NCI-H2196 treated with DMSO at 0.1 percent for 48 hours (cell line): ENCODE results near the gene SLC22A13.
"Not testable (repeated sequence)": the region's sequence is repeated elsewhere in the genome, so short reads cannot be mapped to it uniquely, and the experiment has no call there.

Experiments used
- DNase-seq: peaks from one replicate; lab custom pipeline; 2025; ENCODE audit not compliant: unreplicated experiment; lab: John Stamatoyannopoulos, UW

Gene SLC22A13

DNA sequence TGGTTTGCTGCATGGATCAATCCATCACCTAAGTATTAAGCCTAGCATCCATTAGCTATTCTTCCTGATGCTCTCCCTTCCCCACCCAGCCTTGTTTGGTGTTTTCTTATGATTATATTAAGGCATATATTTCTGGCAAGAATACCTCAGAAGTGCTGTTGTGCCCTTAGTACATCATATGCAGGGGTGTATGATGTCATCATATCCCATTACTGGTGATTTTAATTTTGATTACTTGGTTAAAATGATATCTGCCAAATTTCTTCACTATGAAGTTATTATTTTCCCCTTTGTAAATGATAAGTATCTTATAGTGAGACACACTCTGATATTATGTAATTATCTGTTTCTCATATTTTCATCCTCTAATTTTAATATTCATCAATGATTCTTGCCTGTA is 31.9 kb downstream of the SLC22A13 start:
- no peak for DNase-seq

- no peak for DNase-seq
Measured at GRCh38 chr3:38297947-38298711, 32.5 kb downstream of the SLC22A13 start.

DNA sequence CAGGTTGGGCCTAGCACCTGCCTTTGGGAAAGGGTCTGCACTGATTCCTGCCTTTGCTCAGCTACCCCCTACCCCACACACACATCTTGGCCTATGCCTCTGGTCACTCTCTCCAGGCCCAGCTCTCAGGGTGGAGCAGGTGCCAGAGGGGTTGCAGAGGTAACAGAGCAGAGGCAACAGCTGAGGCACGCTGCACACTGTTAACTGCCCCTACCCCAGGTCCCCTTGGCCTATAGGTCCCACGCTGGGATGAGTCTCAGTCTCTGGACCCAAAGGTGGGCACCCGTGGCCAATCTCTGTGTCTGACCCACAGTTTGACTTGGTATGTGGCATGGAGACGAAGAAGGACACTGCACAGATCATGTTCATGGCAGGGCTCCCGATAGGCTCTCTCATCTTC is 41.3 kb downstream of the SLC22A13 start:
- no peak for DNase-seq

- DNase-seq = no peak
Measured at GRCh38 chr3:38307599-38307998, 42.0 kb downstream of the SLC22A13 start.

GRCh38 chr3:38308456-38308855 is 42.8 kb downstream of the SLC22A13 start:
- DNase-seq = no peak

GRCh38 chr3:38311476-38311875 is 45.9 kb downstream of the SLC22A13 start:
- no peak for DNase-seq

DNA sequence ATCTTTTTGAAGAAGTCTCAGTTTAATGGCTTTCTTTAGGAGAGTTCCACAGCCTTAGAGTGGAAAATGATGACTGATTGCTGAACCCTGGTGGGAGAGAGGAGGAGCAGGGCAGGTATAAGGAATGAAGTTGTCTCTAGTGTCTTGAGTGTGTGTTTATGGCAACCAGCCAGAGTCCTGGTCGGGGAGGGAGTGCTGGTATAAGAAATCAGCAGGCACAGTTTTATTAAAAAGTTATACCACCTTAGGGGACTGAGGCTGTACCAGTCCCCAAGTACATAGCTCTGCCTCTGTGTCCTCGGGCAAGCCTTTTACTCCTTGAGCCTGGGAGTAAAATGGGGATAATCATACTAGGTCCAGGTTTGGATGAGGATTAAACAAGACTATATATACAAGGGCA is 46.3 kb downstream of the SLC22A13 start:
- no peak for DNase-seq

DNA sequence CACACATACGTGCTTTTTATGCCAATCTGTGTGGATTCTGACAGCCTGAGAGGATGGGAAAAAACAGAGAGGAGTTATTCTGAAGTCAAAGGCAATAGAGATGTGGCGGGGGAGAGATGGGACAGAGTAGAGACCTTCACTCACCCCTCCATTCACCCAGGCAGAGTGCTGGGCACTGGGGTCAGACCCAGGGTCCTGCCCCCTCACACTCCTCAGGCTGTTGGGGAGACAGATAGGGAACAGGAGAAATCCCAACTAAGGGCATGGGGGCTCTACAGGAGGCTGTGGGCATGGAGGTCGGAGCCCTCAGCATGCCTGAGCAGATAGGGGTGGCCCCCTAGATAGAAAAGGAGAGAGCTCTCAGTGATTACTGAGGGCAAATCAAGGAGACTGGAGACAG is 46.7 kb downstream of the SLC22A13 start:
- DNase-seq = no peak

GRCh38 chr3:38313263-38313662 is 47.7 kb downstream of the SLC22A13 start:
- no peak for DNase-seq

DNA sequence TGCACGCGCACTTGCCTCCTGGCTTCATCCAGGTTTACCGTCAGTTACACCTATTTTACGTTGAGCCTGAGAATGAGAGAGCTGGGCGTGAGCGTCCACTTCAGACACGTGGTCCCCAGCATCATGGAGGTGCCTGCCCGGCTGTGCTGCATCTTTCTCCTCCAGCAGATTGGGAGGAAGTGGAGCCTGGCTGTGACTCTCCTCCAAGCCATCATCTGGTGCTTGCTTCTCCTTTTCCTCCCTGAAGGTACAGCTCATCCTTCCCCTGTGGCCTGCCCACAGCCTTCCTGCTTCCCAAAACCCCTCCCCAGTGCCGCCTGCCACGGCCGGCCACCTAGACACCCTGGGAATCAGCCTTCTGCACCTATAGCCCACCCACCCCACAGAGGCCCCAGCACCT is 48.1 kb downstream of the SLC22A13 start:
- no peak for DNase-seq

DNA sequence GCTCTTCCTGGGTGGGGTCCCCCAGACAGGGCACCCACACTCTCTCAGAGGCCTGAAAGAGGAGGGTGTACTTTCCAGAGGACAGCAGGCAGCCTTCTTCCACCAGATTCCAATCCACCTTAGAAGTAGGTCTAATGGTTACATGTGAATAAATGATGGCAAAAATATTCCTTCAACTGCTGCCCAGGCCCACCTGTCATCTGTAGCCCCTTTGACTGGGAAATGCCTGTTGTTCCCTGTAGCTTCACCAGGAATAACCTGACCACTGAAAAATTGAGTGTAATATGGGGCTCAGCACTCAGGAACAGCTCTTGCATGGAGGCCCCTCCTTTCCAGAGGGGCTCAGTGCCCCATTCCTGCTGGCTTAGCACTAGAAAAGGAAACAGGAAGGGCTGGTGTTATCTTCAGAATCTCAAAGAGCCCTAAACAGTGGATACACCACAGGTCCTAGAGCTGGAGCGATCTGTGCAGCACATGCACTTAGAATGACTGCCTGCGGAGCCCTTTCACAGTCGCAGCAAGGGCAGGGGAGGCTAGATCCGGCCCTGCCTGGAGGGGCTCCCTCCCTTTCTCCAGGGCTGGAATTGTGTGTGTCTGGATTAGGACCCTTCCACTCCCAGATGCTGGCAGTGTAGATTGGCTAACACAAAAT is 48.6 kb downstream of the SLC22A13 start:
- no peak for DNase-seq

GRCh38 chr3:38314764-38315487 is 49.3 kb downstream of the SLC22A13 start:
- DNase-seq = no peak

DNA sequence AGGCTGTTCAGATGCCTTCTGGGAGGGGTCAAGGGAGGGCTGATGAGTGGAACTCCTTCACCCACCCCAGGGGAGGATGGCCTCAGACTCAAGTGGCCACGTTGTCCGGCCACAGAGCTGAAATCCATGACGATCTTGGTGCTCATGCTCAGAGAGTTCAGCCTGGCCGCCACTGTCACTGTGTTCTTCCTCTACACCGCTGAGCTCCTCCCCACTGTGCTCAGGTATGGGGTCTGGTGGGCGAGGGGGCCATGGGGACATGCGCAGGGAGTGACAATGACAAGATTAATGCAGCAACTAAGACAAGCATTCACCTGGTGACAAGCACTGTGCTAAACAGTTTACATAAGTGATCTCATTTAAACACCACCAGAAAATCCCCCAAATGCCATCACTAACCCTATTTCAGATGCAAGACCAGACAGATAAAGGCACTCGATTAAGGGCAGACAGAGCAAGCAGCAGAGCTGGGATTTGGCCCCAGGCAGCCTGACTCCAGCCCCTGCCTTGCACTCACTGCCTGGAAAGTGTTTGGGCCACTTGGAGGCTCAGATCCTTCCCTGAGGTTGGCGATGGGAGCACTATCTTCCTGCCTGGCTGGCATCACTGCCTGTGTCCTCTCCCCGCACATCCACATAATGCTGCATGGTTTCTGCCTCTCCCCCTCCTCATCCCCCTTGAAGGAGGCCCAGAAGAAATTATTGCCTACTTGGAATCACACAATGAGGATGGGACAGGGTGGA is 50.0 kb downstream of the SLC22A13 start:
- DNase-seq = no peak

DNA sequence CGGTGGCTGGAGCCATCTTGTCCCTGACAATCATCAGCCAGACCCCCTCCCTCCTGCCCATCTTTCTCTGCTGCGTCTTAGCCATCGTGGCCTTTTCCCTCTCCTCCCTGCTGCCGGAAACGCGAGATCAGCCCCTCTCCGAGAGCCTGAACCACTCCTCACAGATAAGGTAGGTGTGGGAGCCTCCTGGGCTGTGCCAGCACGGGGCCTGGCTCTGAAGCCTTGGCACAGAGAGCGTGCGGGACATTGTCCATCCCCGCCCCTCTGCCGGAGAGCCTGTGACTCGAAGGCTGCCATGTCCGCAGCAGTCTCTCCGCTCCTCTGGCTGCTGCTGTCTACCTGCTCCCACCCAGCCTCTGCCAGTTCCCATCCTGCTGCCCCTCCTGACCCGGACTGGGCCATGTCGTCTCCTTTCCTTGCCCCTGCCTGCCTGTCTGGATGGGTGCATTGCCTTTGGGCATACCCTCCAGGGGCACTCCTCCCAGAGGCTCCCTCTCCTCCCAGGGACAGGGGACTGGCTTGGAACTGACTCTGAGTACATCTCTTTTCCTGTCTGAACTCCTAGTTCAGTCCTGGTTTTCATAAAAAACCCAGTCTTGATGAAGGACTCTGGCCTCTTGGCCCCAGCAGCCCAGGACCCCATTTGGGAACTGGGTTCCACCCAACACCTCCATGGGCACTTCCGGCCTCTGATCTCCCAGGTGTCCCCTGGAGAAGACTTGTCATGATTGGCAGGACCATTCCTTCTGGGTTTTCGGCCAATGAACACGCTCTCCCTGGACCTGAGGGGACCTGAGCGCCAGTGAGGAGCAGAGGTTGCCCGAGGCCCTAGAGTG is 51.0 kb downstream of the SLC22A13 start:
- no peak for DNase-seq

GRCh38 chr3:38317192-38317759 is 51.7 kb downstream of the SLC22A13 start:
- DNase-seq = no peak

DNA sequence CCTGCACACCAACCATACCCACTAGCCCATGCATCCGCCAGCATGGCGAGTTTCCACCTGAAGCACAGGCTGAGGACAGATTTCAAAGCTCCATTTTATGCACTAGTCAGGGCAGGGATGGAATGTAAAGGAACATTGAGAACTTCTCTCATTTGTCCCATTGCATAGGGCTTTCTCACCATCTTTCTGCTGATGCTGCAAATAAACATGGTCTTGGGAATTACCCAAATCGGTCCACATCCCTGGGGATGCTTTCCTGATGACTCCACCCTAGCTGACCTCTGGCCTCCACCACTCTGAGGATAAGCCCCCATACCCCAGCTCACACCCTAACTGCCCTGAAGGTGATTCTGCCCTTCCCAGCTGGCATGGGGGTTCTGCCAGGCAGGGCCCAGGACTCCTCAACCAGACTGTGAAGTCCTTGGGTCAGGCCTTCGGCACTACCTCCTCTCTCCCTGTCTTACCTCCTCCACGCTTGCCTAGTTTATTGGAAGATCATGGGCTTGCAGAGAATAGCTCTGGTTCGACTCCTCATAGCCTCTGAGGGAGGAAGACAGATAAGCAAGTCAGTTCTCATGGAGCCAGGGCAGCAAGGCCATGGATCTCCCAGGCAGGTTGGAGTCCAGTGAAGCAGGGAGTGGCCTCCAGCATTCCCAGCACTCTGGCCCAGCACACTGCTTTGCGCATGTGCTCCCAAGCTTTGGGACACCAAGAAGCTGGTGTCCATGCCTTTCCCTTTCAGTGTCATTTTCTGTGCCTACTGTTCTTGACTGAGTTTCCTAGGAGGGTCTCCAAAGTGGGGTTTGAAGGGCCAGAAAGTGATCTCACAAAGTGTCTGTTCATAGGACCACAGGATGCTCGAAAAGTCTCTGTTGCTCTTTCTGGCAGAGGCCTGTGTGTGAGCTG is 53.4 kb downstream of the SLC22A13 start:
- no peak for DNase-seq

DNA sequence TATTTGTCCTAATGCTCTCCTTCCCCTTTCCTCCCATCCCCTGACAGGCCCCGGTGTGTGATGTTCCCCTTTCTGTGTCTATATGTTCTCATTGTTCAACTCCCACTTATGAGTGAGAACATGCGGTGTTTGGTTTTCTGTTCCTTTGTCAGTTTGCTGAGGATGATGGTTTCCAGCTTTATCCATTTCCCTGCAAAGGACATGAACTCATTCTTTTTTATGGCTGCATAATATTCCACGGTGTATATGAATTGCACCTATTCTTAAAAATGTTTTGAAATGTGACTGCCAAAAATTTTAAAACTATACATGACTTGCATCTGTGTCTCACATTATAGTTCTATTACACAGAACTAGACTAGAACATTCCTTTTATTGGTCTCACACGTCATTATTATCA is 55.0 kb downstream of the SLC22A13 start:
- DNase-seq = not testable (repeated sequence)

- DNase-seq = no peak
Measured at GRCh38 chr3:38323060-38323459, 57.4 kb downstream of the SLC22A13 start.

DNA sequence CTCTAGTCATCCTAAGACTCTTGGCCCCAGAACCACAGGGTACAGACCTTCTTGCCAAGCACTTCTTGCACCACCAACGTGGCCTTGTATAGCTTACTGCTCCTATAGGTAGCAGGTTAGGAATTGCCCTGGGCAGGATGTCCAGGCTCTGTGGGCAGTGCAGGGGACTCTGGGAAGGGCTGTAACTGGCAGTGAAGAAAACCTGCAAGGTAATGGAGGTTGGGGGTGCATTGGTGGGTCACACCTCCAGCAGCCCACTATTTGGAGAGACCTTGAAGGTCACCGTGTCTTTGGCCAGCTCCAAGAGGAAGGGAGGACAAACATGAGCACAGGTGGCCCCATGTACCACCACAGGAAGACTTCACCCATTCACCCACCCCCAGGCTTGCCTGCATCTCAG is 59.6 kb downstream of the SLC22A13 start:
- no peak for DNase-seq
